Measurements from ENCODE around the gene MTF1. TPM values are rescaled to one million over a fixed set of nuclear protein-coding genes. Genes with fewer than 3 reads are reported as not detected.
"Not testable (repeated sequence)": the region's sequence is repeated elsewhere in the genome, so short reads cannot be mapped to it uniquely, and the experiment has no call there.

MTF1 gene
- total and polyA plus RNA-seq, 10 donors = 1.3 to 49.8 (median 11.4) TPM

GRCh38 chr1:37782491-37782890, 76.9 kb downstream of the MTF1 start:
- Histone ChIP-seq H3K27ac (no peak overlapping the region), H3K9me3 (no peaks in the 10 kb centered on the region), H3K4me1 (no peaks in the 10 kb centered on the region), H3K4me3 (no peak overlapping the region), H3K27me3 (replicated peaks in 1 of 7) (peaks cover 0 to 51% (median 0%) of the 10 kb centered on the region in 7 donors), H3K36me3 (no peaks in the 10 kb centered on the region)
- intact Hi-C loops (cut with DNase I; ENCODE audit: low total_unique reads) = no loop called here
- TF ChIP-seq POLR2A (IDR thresholded peaks at IDR 0.05) (no peak), CTCF (IDR thresholded peaks at IDR 0.05 in 8 of 11, conservative IDR thresholded peaks at IDR 0.05 in 3 of 11) (no peak), POLR2AphosphoS5 (IDR thresholded peaks at IDR 0.05) (no peak)
- 83 to 87% (median 85%) methylated on average over 17 of the region's 17 CpGs for WGBS, 5 donors
- DNase-seq = no peak

DNA sequence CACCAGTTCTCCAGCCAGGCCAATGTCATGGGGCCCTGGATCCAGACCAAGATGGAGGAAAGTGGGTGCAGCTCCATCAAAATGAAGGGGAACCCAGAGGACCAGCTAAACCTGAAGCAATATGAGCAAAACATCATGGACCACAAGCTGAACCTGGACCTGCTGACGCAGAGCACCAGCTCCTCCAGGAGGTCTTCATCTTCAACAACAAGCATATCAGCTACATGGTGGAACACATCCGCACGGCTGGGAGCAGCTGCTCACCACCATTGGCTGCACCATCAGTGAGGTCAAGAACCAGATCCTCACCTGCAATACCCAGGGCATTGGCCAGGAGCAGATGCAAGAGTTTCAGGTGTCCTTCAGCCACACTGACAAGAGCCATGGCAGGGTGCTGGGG, 80.7 kb downstream of the MTF1 start:
- H3K36me3 ChIP-seq = no peaks in the 10 kb centered on the region
- peaks cover 0 to 5% (median 0%) of the 10 kb centered on the region in 8 donors for H3K9me3 ChIP-seq
- no peak for DNase-seq
- TF ChIP-seq POLR2A (IDR thresholded peaks at IDR 0.05) = no peak
- TF ChIP-seq POLR2AphosphoS5 (IDR thresholded peaks at IDR 0.05) = no peak
- TF ChIP-seq CTCF (IDR thresholded peaks at IDR 0.05 in 8 of 11, conservative IDR thresholded peaks at IDR 0.05 in 3 of 11) = no peak
- H3K27me3 ChIP-seq (replicated peaks in 1 of 7) = peaks cover 0 to 24% (median 0%) of the 10 kb centered on the region in 7 donors
- H3K27ac ChIP-seq = no peak overlapping the region
- no peaks in the 10 kb centered on the region for H3K4me1 ChIP-seq
- 86 to 93% (median 88%) methylated on average over 3 of the region's 3 CpGs for WGBS, 5 donors
- no peak overlapping the region for H3K4me3 ChIP-seq
- intact Hi-C loops (cut with DNase I; ENCODE audit: low total_unique reads) = no loop called here

GRCh38 chr1:37776946-37777516, 82.4 kb downstream of the MTF1 start:
- peaks cover 0 to 22% (median 0%) of the 10 kb centered on the region in 7 donors for H3K27me3 ChIP-seq (replicated peaks in 1 of 7)
- DNase-seq = no peak
- 48 to 77% (median 64%) methylated on average over 2 to 4 of the region's 4 CpGs for WGBS, 5 donors
- H3K9me3 ChIP-seq = peaks cover 0 to 11% (median 0%) of the 10 kb centered on the region in 8 donors
- H3K4me3 ChIP-seq = no peak overlapping the region
- no peak for TF ChIP-seq POLR2A (IDR thresholded peaks at IDR 0.05)
- TF ChIP-seq POLR2AphosphoS5 (IDR thresholded peaks at IDR 0.05) = no peak
- TF ChIP-seq CTCF (IDR thresholded peaks at IDR 0.05 in 8 of 11, conservative IDR thresholded peaks at IDR 0.05 in 3 of 11) = no peak
- H3K4me1 ChIP-seq = no peaks in the 10 kb centered on the region
- no peak overlapping the region for H3K27ac ChIP-seq
- H3K36me3 ChIP-seq = no peaks in the 10 kb centered on the region
- intact Hi-C loops (cut with DNase I; ENCODE audit: low total_unique reads) = no loop called here

DNA sequence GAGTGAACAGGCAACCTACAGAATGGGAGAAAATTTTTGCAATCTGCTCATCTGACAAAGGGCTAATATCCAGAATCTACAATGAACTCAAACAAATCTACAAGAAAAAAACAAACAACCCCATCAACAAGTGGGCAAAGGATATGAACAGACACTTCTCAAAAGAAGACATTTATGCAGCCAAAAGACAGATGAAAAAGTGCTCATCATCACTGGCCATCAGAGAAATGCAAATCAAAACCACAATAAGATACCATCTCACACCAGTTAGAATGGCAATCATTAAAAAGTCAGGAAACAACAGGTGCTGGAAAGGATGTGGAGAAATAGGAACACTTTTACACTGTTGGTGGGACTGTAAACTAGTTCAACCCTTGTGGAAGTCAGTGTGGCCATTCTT, 88.0 kb downstream of the MTF1 start:
- Histone ChIP-seq H3K27me3 (replicated peaks in 1 of 7) (peaks cover 0 to 65% (median 19%) of the 10 kb centered on the region in 7 donors), H3K9me3 (peaks cover 0 to 11% (median 0%) of the 10 kb centered on the region in 8 donors)
- H3K4me3 ChIP-seq; H3K4me1 ChIP-seq; H3K27ac ChIP-seq; H3K36me3 ChIP-seq; intact Hi-C loops (cut with DNase I; ENCODE audit: low total_unique reads); DNase-seq: not testable (repeated sequence)

Data from spleen (tissue), 11 donors.